GM06990 (cell line): ENCODE data around the gene ABCC1.
"Not testable (repeated sequence)": the region's sequence is repeated elsewhere in the genome, so short reads cannot be mapped to it uniquely, and the experiment has no call there.

Source experiments
- DNase-seq: peaks from one replicate; pipeline ENCODE4 v3.0.0-alpha.2; 2011; ENCODE audit not compliant: insufficient read length; ENCODE audit errors: extremely low read depth
- H3K27me3 ChIP-seq: replicated peaks from 2 replicates; pipeline ENCODE4 v1.6.0; 2011; ENCODE audit warnings: low read length; ENCODE audit not compliant: control insufficient read depth, insufficient read depth
- H3K36me3 ChIP-seq: 2 replicates; pipeline ENCODE4 v1.5.1; 2011; ENCODE audit warnings: low read length; ENCODE audit not compliant: control insufficient read depth, insufficient read depth
- H3K4me3 ChIP-seq: replicated peaks from 2 replicates; pipeline ENCODE4 v1.5.1; 2011; ENCODE audit warnings: low read depth, mild to moderate bottlenecking, control low read depth, low read length
- TF ChIP-seq, protein P1 (sequence below): IDR thresholded peaks from 2 replicates; pipeline ENCODE4 v1.5.1; 2011; ENCODE audit warnings: low read length, control low read depth, mild to moderate bottlenecking, inconsistent platforms; ENCODE audit not compliant: insufficient read depth, poor library complexity, severe bottlenecking

The ABCC1 gene

DNA sequence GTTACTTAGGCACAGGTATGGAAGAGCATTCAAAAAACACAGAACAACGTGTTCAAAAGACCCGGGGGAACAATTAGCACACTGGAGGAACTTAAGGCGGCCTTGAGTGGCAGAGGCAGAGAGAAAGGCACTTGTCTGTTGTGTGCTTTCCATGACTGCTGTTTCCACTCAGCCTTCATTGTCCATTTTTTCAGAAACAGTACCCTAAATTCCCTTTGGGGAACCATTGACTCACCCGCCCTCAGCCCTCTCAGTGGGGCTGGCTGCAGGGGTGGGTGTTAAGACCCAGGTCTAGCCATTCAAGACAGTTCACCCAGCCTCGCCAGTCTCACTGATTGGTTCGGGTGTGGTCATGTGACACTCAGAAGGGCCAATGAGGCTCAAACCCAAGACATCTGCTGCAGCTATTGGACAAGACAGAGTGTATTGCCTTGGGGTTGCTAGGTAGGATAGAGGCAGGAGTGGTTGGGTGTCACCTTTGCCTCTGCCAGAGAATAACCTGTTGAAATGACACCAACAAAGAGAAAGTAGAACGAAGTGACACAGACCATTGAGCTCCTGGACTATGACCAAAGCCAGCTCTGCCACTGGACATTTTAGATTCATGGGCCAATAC lies 41.4 kb upstream of the ABCC1 start:
- Histone ChIP-seq H3K27me3 (no peaks in the 10 kb centered on the region), H3K36me3 (no peaks in the 10 kb centered on the region), H3K4me3 (no peak overlapping the region; the same call in 1 of the 2 replicates)
- TF ChIP-seq, protein P1, sequence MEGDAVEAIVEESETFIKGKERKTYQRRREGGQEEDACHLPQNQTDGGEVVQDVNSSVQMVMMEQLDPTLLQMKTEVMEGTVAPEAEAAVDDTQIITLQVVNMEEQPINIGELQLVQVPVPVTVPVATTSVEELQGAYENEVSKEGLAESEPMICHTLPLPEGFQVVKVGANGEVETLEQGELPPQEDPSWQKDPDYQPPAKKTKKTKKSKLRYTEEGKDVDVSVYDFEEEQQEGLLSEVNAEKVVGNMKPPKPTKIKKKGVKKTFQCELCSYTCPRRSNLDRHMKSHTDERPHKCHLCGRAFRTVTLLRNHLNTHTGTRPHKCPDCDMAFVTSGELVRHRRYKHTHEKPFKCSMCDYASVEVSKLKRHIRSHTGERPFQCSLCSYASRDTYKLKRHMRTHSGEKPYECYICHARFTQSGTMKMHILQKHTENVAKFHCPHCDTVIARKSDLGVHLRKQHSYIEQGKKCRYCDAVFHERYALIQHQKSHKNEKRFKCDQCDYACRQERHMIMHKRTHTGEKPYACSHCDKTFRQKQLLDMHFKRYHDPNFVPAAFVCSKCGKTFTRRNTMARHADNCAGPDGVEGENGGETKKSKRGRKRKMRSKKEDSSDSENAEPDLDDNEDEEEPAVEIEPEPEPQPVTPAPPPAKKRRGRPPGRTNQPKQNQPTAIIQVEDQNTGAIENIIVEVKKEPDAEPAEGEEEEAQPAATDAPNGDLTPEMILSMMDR = no peak
- peak; percentile 83 for DNase-seq

DNA sequence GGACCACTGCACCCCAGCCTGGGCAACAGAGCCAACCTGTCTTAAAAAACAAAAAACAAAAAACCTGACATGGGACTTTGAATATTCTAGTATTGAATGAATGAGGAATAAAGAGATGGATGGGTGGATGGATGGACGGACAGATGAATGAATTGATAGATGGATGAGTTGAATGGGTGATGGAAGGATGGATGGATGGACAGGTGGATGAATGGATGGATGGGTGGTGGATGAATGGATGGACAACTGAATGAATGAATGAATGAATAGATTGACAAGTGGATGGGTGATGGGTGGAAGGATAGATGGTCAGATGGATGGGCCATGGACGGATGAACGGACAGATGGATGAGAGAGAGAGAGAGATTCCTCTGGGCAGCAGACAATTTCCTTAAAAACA lies 38.2 kb upstream of the ABCC1 start:
- H3K36me3 ChIP-seq = no peaks in the 10 kb centered on the region
- TF ChIP-seq, protein P1 = no peak
- no peaks in the 10 kb centered on the region for H3K27me3 ChIP-seq
- DNase-seq = no peak
- H3K4me3 ChIP-seq = no peak overlapping the region

DNA sequence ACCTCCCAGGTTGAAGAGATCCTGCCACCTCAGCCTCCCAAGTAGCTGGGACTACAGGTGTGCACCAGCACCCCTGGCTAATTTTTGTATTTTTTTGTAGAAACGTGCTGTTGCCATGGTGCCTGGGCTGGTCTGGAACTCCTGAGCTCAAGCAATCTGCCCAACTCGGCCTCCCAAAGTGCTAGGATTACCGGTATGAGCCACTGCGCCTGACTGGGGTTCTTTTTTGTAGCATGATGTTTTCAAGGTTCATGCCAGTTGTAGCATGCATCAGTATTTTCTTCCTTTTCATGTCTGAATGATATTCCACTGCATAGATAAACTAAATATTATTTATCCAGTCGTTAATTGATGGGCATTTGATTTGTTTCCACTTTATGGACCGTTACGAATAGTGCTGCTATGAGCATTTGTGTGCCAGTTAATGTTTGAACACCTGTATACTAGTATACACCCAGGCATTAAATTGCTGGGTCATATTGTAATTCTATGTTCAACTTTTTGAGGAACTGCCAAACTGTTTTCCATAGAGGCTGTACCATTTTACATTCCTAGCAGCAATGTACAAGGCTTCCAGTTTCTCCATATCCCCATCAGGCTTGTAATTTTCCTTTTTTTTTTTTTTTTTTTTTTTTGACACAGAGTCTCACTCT lies 36.2 kb upstream of the ABCC1 start:
- Histone ChIP-seq H3K27me3 (no peaks in the 10 kb centered on the region), H3K36me3 (no peaks in the 10 kb centered on the region), H3K4me3 (no peak overlapping the region)
- no peak for DNase-seq
- TF ChIP-seq, protein P1 = no peak

DNA sequence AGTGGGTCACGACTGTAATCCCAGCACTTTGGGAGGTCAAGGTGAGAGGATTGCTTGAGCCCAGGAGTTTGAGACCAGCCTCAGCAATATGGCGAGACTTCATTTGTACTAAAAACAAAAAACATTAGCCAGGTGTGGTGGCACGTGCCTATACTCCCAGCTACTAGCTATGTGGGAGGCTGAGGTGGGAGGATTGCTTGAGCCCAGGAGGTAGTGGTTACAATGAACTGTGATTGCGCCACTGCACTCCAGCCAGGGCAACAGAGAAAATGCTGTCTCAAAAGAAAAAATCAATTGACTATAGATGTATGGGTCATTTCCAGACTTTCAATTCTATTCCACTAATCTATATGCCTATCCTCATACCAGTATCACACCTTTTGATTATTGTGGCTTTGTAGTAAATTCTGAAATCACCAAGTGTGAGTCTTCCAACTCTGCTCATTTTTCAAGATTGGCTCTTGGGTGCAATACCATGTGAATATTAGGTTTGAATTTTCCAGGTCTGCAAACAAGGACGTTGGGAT lies 33.8 kb upstream of the ABCC1 start:
- DNase-seq = no peak
- Histone ChIP-seq H3K36me3 (no peaks in the 10 kb centered on the region), H3K27me3 (no peaks in the 10 kb centered on the region), H3K4me3 (no peak overlapping the region)
- TF ChIP-seq, protein P1 = no peak

DNA sequence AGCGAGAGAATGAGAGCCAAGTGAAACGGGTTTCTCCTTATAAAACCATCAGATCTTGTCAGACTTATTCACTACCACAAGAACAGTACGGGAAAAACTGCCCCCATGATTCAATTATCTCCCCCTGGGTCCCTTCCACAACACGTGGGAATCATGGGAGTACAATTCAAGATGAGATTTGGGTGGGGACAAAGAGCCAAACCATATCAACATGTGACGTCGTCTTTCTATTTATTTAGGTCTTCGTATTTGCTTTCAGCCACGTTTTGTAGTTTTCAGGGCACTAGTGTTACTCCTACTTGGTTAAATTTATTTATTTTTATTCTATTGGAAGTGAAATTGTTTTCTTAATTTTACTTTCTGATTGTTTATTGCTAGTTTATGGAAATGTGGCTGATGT lies 33.1 kb upstream of the ABCC1 start:
- DNase-seq = no peak
- Histone ChIP-seq H3K36me3 (no peaks in the 10 kb centered on the region), H3K27me3 (no peaks in the 10 kb centered on the region), H3K4me3 (no peak overlapping the region)
- TF ChIP-seq, protein P1 = no peak

DNA sequence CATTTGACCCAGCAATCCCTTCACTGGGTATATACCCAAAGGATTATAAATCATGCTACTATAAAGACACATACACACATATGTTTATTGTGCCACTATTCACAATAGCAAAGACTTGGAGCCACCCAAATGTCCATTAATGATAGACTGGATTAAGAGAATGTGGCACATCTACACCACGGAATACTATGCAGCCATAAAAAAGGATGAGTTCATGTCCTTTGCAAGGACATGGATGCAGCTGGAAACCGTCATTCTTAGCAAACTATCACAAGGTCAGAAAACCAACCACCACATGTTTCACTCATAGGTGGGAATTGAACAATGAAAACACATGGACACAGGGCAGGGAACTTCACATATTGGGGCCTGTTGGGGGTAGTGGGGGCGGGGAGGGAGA lies 31.1 kb upstream of the ABCC1 start:
- H3K4me3 ChIP-seq, DNase-seq, H3K27me3 ChIP-seq, H3K36me3 ChIP-seq: not testable (repeated sequence)
